Eye (tissue), 1 donor: ENCODE measurements around the gene CDCA5.
A peak's percentile ranks its signal among the peaks of the same experiment; 100 is the strongest.

Experiments used
- DNase-seq: peaks from one replicate; pipeline ENCODE4 v3.0.0-alpha.2; 2015

The CDCA5 gene

GRCh38 chr11:65104628-65105027, 20.8 kb upstream of the CDCA5 start:
- DNase-seq: no peak

DNA sequence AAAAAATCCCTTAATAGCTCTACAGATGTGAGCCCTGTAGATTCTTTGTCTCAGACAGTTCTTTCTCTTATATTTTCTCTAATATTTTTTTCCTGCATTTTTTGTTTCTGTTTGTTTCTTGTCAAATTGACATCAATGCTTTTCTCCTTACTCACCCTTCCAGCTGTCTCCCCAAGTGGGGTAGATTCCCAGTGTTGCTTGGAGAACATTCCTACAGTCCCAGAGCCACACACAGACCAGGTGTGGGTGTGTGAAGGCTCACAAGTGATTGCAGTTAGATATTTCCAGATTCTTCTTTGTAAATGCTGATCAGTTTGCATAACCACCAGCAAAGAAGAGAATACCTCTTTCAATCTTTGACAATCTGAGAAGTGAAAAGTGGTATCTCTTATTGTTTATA, 19.6 kb upstream of the CDCA5 start:
- no peak for DNase-seq

DNA sequence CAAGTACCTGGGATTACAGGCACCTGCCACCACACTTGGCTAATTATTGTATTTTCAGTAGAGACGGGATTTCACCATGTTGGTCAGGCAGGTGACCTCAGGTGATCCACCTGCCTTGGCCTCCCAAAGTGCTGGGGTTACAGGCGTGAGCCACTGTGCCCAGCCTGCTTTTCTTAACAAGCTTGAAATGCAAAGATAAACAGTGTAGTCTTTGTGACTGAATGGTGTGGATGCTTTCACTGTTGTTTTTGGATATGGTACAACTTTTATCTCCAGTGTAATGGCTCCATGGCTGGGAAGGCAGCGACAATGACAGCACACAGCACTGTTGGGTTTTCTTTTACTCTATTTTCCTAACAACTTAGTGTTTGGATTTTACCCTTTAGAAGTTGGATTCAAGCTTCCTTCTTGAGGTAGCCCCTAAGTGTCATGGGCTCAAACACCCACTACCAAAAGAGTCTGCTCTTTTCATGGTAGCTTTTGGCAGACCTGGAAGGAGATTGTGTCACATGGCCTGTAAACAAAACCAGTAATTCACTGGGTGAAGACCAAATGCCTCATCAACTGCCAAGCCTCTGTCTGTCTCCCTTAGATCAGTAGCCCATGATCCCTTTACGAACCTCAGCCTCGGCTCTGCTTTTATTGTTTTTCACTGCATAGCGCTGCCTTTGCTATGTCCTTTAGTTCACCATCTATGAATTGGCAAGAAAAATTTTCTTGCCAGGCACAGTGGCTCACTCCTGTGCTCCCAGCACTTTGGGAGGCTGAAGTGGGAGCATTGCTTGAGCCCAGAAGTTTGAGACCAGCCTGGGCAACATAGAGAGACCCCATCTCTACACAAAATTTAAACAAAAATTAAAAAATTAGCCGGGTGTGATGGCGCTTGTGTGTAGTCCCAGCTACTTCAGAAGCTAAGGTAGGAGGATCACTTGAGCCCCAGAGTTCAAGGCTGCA, 18.6 kb upstream of the CDCA5 start:
- no peak for DNase-seq

- no peak for DNase-seq
Observed at GRCh38 chr11:65100674-65101350, 17.0 kb upstream of the CDCA5 start.

DNA sequence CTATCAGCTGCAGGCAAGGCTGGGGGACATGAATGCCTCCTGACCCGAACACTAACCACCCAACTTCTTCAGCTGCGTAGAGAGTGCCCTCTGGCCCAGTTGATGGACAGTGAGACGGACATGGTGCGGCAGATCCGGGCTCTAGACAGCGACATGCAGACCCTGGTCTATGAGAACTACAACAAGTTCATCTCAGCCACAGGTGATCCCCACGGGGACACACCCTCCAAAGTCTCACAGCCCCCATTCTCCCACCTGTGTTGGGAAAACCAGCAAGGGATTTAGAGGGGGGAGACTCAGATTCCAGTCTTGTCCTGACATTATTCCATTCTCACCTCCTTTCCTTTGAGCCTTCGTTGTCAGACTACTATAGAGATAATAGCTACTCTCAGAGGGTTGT, 13.1 kb upstream of the CDCA5 start:
- DNase-seq: no peak

DNA sequence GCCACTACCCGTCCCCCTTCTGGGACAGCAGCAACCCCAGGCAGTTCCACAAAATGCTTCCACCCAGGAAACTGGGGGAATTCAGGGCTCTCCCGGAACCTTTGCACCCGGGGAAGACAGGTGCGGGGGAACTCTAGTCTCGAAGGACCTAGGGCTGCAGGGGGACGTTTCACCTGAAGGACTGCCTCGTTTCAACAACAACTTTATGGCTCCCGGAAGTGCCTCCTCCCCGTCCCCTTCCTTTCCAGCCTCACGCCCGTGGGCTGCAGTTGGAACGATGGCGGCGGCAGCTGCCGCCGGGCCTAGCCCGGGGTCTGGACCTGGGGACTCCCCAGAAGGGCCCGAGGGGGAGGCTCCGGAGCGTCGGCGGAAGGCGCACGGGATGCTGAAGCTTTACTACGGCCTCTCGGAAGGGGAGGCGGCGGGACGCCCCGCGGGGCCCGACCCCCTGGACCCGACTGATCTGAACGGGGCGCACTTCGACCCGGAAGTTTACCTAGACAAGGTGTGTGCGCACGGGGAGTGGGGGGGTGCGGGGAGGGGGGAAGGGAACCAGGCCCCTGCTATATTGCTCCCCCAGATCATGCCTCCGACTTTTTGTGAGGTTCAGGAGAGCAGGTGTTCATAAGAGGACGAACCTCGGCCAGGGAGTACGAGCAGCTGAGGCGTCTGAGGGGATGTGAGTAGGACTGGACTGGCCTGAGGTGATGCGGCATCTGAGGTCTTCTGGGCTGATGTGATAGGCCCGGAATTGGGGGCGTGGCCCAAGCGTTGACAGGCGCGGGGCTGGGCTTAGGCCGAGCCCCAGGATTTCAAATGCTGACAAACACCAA, 12.3 kb upstream of the CDCA5 start, which contains the start of gene VPS51:
TSS of gene VPS51 (plus strand) at position 241 of the 833 bp plus-strand sequence. CDS start at position 278, 37 bp downstream.
- DNase-seq: peak; percentile 97

DNA sequence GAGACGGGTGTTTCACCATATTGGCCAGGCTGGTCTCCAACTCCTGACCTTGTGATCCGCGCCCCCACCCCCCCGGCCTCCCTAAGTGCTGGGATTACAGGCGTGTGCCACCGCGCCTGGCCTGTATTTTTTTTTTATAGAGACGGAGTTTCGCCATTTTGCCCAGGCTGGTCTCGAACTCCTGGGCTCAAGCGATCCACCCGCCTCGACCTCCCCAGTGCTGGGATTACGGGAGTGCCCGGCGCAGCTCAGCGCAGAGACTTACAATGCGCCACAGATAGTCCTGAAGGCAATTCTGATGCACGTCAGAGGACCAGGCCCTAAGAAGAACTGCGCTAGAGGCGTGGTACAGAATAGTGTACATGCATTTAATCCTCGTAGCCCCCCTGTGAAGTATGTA, 11.6 kb upstream of the CDCA5 start:
- DNase-seq: no peak

GRCh38 chr11:65090628-65091027, 6.8 kb upstream of the CDCA5 start:
- no peak for DNase-seq

GRCh38 chr11:65089621-65090020, 5.8 kb upstream of the CDCA5 start:
- DNase-seq: no peak

DNA sequence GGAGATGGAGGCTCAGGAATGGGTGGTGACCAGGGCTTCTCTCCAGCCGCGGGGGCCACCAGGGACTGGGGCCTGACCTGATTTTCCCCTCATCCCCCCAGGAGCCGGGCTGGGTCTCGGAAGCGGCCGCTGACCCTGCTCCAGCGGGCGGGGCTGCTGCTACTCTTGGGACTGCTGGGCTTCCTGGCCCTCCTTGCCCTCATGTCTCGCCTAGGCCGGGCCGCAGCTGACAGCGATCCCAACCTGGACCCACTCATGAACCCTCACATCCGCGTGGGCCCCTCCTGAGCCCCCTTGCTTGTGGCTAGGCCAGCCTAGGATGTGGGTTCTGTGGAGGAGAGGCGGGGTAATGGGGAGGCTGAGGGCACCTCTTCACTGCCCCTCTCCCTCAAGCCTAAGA, 4.0 kb upstream of the CDCA5 start:
- DNase-seq: no peak

DNA sequence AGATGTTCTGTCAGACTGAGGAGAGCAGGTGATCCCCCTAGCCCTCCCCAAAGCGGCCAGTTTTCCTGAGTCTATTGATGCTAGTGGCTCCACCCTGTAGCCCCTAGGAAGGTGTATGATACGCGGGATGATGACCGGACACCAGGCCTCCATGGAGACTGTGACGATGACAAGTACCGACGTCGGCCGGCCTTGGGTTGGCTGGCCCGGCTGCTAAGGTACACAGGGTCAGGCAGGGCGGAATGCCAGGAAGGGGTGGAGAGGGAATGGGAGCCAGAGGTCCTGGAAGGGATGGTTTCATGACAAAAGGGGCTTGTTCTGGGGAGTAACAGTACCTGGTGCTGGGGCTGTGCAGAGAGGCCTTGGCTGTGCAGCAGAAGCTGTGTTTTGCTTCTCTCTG, 3.4 kb upstream of the CDCA5 start:
- no peak for DNase-seq

- DNase-seq: no peak
Observed at GRCh38 chr11:65086809-65087208, 3.0 kb upstream of the CDCA5 start.

DNA sequence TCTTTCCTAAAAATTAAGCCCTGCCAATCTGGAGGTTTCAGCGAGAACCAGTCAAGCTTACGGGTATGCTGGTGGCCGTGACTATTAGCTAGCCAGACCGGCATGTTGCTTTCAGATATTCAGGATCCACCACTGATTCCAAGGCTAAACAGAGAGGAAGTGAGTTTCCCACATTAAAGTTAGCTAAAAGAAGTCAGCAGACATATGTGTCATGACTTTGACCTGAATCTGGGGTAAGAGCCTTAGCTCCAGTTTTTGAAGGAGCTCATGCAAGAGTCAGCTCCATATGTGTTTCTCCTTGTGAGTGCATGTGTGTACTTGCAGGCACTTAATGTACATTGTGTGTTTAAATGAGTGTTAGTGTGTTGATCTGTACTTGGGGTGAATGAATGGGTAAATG, 1.6 kb upstream of the CDCA5 start:
- DNase-seq: no peak

GRCh38 chr11:65084598-65085375, 947 bp upstream of the CDCA5 start:
- no peak for DNase-seq

GRCh38 chr11:65083134-65083833, 556 bp downstream of the CDCA5 start:
- DNase-seq: no peak

GRCh38 chr11:65078786-65079342, 5.0 kb downstream of the CDCA5 start:
- DNase-seq: no peak

- DNase-seq: peak; percentile 29
Observed at GRCh38 chr11:65078151-65078550, 5.7 kb downstream of the CDCA5 start.

DNA sequence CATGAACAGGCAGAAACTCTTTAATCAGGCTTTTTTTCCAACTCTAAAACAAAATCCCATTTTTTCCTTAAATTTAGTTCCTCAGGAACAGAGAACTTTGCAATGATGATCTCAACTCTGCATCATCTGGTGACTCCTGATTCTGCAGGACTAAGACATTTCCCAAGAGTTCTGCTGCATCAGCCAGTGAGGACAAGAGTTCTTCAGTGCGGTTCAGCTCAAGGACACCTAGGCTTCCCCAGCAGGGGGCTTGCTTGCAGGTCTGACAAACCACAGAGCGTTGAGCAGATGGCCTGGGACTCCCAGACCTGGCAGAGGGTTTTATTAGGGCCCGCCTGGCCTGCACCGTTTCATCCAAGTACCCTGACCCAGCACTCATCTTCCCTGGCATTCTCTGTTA, 6.4 kb downstream of the CDCA5 start:
- DNase-seq: no peak

DNA sequence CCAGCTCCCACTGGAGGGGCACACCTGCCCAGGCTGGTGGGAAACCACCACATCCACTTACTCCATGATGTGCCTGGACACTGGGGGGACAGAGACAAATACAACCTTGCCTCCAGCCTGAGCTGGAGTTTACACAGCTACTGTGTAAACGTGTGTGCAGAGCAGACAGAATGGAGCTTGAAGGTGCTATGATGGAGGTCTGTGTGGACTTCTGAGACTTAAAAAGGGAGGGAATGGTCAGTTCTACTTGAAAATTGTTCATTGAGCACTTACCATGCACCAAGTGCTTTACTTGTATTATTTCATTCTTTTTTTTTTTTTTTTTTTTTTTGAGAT, 11.2 kb downstream of the CDCA5 start:
- no peak for DNase-seq

- no peak for DNase-seq
Observed at GRCh38 chr11:65071907-65072630, 11.8 kb downstream of the CDCA5 start.

- DNase-seq: no peak
Observed at GRCh38 chr11:65069217-65069616, 14.6 kb downstream of the CDCA5 start.
